MCF 10A (cell line): ENCODE data around the gene KRTAP1-5. TPM values are rescaled to one million over a fixed set of nuclear protein-coding genes. Genes with fewer than 3 reads are reported as not detected.
"Not testable (repeated sequence)": the region's sequence is repeated elsewhere in the genome, so short reads cannot be mapped to it uniquely, and the experiment has no call there.

Experiments
- BruUV-seq: library from RNA; stranded (reverse); fragments of 400-500 nt; replicated peaks from 2 replicates; lab custom pipeline; 2021; lab: Mats Ljungman, UMichigan
- CTCF ChIA-PET: fragments of 300-600 bp; sonication (Branson Sonifier 250); formaldehyde crosslinking; extraction: SDS; loops from one replicate; lab custom pipeline; 2021; ENCODE audit warnings: antibody characterized with exemption, inconsistent platforms; lab: Yijun Ruan, JAX
- POLR2A ChIA-PET: fragments of 300-600, 350-650 bp; sonication (Branson Sonifier 250); formaldehyde crosslinking; extraction: SDS; loops from one replicate; lab custom pipeline; 2020; ENCODE audit warnings: antibody characterized with exemption, inconsistent platforms; lab: Yijun Ruan, JAX
- DNase-seq: peaks from one replicate; pipeline ENCODE4 v3.0.0-alpha.2; 2018; ENCODE audit not compliant: unreplicated experiment
- H3K27ac Mint-ChIP-seq: one replicate; pipeline ENCODE4 v1.8.0; 2022; ENCODE audit warnings: mild to moderate bottlenecking, low read depth, mixed read lengths; ENCODE audit not compliant: unreplicated experiment
- H3K27me3 Mint-ChIP-seq: one replicate; pipeline ENCODE4 v1.8.0; 2022; ENCODE audit warnings: mixed read lengths; ENCODE audit not compliant: insufficient read depth, unreplicated experiment
- H3K36me3 Mint-ChIP-seq: one replicate; pipeline ENCODE4 v1.8.0; 2022; ENCODE audit warnings: mild to moderate bottlenecking, moderate library complexity, mixed read lengths; ENCODE audit not compliant: insufficient read depth, unreplicated experiment
- H3K4me1 Mint-ChIP-seq: one replicate; pipeline ENCODE4 v1.8.0; 2022; ENCODE audit warnings: mixed read lengths; ENCODE audit not compliant: insufficient read depth, unreplicated experiment
- H3K4me3 Mint-ChIP-seq: one replicate; pipeline ENCODE4 v1.8.0; 2022; ENCODE audit warnings: mild to moderate bottlenecking, moderate library complexity, mixed read lengths; ENCODE audit not compliant: unreplicated experiment
- H3K9me3 Mint-ChIP-seq: one replicate; pipeline ENCODE4 v1.8.0; 2022; ENCODE audit warnings: mixed read lengths; ENCODE audit not compliant: unreplicated experiment
- intact Hi-C: fragments of 100-400 bp; cut with micrococcal nuclease; formaldehyde crosslinking; loops from 2 replicates; pipeline ENCODE4 v1.14.1; 2022
- total RNA-seq: library from RNA; stranded (reverse); gene quantifications from 2 replicates; pipeline ENCODE4 v1.2.3, GENCODE V29; 2022
- TF ChIP-seq, protein P1 (sequence below): fragments of 200-600 bp; IDR thresholded peaks from one replicate; pipeline ENCODE4 v1.8.0; 2022; ENCODE audit warnings: antibody characterized with exemption, mild to moderate bottlenecking; ENCODE audit not compliant: unreplicated experiment

KRTAP1-5 gene
- total RNA-seq, 1 experiment from 2014 or later = not detected

DNA sequence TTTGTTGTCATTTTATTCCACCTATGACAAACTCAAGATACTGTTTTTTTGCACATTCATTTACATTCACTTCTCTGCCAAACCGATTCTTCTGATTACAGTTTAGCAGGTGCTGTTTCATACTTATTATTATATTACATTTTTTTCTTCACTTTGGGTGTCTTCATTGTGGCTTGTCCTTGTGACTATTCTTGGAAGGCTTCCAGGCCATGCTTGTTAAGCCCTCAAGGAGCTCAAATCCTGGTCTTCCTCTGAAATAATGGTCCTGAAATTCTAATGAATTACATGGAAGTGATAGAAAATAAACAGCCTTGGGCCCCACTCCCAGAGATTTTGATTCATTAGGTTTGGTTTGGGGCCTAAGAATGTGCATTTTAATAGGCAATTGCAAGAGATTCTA is 37.3 kb upstream of the KRTAP1-5 start:
- no TSS peak for BruUV-seq
- CTCF ChIA-PET = no interaction called here
- TF ChIP-seq, protein P1, sequence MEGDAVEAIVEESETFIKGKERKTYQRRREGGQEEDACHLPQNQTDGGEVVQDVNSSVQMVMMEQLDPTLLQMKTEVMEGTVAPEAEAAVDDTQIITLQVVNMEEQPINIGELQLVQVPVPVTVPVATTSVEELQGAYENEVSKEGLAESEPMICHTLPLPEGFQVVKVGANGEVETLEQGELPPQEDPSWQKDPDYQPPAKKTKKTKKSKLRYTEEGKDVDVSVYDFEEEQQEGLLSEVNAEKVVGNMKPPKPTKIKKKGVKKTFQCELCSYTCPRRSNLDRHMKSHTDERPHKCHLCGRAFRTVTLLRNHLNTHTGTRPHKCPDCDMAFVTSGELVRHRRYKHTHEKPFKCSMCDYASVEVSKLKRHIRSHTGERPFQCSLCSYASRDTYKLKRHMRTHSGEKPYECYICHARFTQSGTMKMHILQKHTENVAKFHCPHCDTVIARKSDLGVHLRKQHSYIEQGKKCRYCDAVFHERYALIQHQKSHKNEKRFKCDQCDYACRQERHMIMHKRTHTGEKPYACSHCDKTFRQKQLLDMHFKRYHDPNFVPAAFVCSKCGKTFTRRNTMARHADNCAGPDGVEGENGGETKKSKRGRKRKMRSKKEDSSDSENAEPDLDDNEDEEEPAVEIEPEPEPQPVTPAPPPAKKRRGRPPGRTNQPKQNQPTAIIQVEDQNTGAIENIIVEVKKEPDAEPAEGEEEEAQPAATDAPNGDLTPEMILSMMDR = no peak
- H3K4me3 Mint-ChIP-seq = no peak overlapping the region
- H3K36me3 Mint-ChIP-seq = peaks cover 4% of the 10 kb centered on the region
- intact Hi-C loops = loop anchor here (10.0 kb wide), 1 partner anchor 150 kb away; no protein-coding TSS in a partner anchor
- peaks cover 26% of the 10 kb centered on the region for H3K4me1 Mint-ChIP-seq
- H3K27ac Mint-ChIP-seq = no peak overlapping the region
- H3K27me3 Mint-ChIP-seq = no peaks in the 10 kb centered on the region
- no peak for DNase-seq
- no peaks in the 10 kb centered on the region for H3K9me3 Mint-ChIP-seq
- POLR2A ChIA-PET = interaction anchor here (0.6 kb wide), 1 partner anchor 293 kb away, joined by 3 read pairs; no protein-coding TSS in a partner anchor

DNA sequence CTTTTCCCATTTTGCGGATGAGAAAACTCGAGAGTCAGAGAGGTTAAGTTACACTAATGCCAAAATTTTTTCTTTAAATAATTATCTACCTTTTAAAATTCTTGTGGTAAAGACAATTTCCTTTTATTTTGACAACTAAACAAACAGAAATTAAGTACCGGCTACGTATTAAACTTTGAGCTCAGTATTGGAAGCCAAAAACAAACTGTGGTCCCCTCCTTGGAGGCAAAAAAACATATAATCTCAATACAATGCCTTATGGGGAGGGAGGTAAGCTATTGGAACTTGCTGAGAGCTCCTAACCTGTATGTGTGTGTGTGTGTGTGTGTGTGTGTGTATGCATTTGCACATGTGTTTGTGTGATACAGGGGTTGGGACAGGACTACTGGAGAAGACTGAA is 36.4 kb upstream of the KRTAP1-5 start:
- Mint-ChIP-seq H3K27ac (no peak overlapping the region), H3K27me3 (no peaks in the 10 kb centered on the region), H3K4me1 (peaks cover 33% of the 10 kb centered on the region), H3K4me3 (no peak overlapping the region), H3K9me3 (no peaks in the 10 kb centered on the region), H3K36me3 (peaks cover 4% of the 10 kb centered on the region)
- DNase-seq = no peak
- TF ChIP-seq, protein P1 = no peak
- intact Hi-C loops = loop anchor here (10.0 kb wide), 1 partner anchor 149 kb away; no protein-coding TSS in a partner anchor
- no TSS peak for BruUV-seq
- ChIA-PET POLR2A (interaction anchor here (0.7 kb wide), 1 partner anchor 497 kb away, joined by 5 read pairs; no protein-coding TSS in a partner anchor), CTCF (no interaction called here)

DNA sequence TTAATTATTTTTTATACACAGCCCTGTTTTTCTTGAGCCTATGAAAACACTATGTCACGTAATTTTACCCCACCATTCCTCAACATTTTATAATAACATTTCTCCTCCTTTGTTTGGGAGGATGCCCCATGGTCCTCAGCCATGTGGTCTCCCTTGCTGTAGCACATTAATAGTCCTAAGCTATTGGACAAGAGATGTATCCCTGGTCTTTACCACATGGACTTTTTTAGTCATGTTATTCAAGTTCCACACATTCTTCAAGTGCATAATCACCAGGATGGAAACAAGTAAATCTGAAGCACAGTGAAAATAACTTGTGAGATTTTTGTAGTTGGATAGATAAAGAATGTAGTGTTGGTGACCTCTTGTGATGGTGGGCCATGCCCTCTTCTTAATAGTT is 35.0 kb upstream of the KRTAP1-5 start:
- no peak for DNase-seq
- peaks cover 4% of the 10 kb centered on the region for H3K36me3 Mint-ChIP-seq
- intact Hi-C loops = loop anchor here (10.0 kb wide), 1 partner anchor 147 kb away; no protein-coding TSS in a partner anchor
- H3K4me3 Mint-ChIP-seq = no peak overlapping the region
- no peaks in the 10 kb centered on the region for H3K27me3 Mint-ChIP-seq
- no peaks in the 10 kb centered on the region for H3K9me3 Mint-ChIP-seq
- no TSS peak for BruUV-seq
- H3K4me1 Mint-ChIP-seq = peaks cover 33% of the 10 kb centered on the region
- TF ChIP-seq, protein P1 = no peak
- H3K27ac Mint-ChIP-seq = no peak overlapping the region
- CTCF ChIA-PET = no interaction called here
- POLR2A ChIA-PET = no interaction called here

DNA sequence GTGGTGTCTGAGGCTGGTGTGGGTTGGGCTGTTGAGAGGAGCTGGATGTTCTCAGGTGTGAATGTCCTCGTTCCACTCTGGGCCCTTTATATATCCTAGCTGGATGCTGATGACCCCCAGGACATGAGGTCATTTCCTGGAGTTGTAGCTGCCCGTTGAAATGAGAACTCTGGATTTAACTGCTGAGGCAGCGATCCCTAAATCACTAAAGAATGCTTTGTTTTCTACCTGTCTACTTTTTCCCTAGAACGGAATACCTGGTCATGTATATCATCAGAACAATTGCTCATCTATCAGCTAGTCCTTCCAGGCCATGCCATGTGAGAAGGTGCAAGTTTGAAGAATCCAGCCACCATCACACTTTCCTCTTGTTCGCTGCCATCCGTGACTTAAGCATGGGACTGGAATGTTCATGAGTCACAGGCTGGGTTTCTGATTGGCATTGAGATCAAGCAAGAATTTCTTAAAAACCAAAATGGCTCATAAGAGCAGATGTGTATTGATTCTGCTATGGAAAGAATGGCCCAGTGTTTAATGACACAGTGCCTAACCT is 33.1 kb upstream of the KRTAP1-5 start, which contains the start of gene KRTAP2-3:
TSS of gene KRTAP2-3 (minus strand) at position 63 of the 553 bp plus-strand sequence. CDS start 64 bp downstream, outside the sequence.
- CTCF ChIA-PET = interaction anchor here (0.6 kb wide), 1 partner anchor 261 kb away, joined by 3 read pairs; no protein-coding TSS in a partner anchor
- BruUV-seq = no TSS peak

DNA sequence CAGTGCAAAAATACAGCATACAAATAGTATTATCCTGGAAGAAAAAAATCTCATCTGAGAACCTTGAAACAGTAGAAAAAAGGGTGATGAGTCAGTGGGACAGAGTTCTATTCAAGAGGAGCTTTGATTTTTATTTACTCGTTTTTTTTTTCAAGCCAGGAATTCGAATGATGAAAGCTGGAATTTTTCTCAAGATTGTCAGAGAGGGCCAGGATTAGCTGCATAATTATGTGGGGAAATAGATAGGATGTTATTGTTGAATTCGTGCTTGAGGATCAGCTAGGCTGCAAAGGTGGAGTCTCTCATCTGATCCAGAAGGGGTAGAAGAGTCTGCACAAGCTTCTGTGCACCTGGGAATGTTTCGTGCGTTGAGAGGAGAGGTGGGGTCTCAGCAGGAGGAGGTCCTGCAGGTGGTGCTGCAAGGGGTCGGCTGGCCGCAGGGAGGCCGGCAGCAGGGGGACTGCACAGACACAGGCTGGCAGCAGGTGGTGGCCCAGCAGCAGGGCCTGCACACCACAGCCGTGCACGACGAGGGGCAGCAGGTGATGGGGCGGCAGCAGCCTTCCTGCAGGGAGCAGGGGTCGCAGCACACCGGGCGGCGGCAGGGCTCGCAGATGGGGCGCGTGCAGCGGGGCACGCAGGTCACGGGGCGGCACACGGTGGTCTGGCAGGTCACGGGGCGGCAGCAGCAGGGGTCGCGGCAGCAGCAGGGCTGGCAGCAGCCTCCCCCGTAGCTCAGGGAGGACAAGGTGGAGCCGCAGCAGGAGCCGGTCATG is 32.5 kb upstream of the KRTAP1-5 start:
- not testable (repeated sequence) for H3K36me3 Mint-ChIP-seq, H3K27me3 Mint-ChIP-seq, H3K4me3 Mint-ChIP-seq, BruUV-seq, H3K9me3 Mint-ChIP-seq
- Mint-ChIP-seq H3K27ac (peak overlapping the region; percentile 21), H3K4me1 (peaks cover 25% of the 10 kb centered on the region)
- ChIA-PET POLR2A (interaction anchor here (0.7 to 1.5 kb wide), 3 partner anchors 15 to 484 kb away, joined by 3 to 4 read pairs (median 3); no protein-coding TSS in a partner anchor), CTCF (interaction anchor here (0.6 to 0.8 kb wide), 3 partner anchors 150 to 569 kb away, joined by 3 read pairs; no protein-coding TSS in a partner anchor)
- intact Hi-C loops = loop anchor here (10.0 kb wide), 1 partner anchor 145 kb away; no protein-coding TSS in a partner anchor
- DNase-seq = peak; percentile 51

More for the DNA sequence above, 33.1 kb upstream of the KRTAP1-5 start, which contains the start of gene KRTAP2-3:
- no peaks in the 10 kb centered on the region for H3K9me3 Mint-ChIP-seq
- TF ChIP-seq, protein P1 = no peak
- no peak within 1 kb of the TSS for H3K4me3 Mint-ChIP-seq
- H3K4me1 Mint-ChIP-seq = peaks cover 25% of the 10 kb centered on the region
- intact Hi-C loops = loop anchor here (10.0 kb wide), 1 partner anchor 145 kb away; no protein-coding TSS in a partner anchor
- no peaks in the 10 kb centered on the region for H3K36me3 Mint-ChIP-seq
- H3K27me3 Mint-ChIP-seq = no peaks in the 10 kb centered on the region
- POLR2A ChIA-PET = interaction anchor here (1.5 kb wide), 1 partner anchor 14 kb away, joined by 3 read pairs; no protein-coding TSS in a partner anchor
- peak; percentile 62 for DNase-seq
- H3K27ac Mint-ChIP-seq = peak within 1 kb of the TSS; percentile 32
